AG09309 (cell line): Measurements from ENCODE around the gene EPN2.
A peak's percentile ranks its signal among the peaks of the same experiment; 100 is the strongest.
"Not testable (repeated sequence)": the region's sequence is repeated elsewhere in the genome, so short reads cannot be mapped to it uniquely, and the experiment has no call there.

Experiments used
- DNase-seq: peaks from one replicate; pipeline ENCODE4 v3.0.0-alpha.2; 2010; ENCODE audit warnings: low read depth
- H3K4me3 ChIP-seq: 2 replicates; pipeline ENCODE4 v1.5.1; 2011; ENCODE audit warnings: mild to moderate bottlenecking, low read depth, low read length, moderate library complexity; ENCODE audit not compliant: control insufficient read depth

Gene EPN2

GRCh38 chr17:19237139-19237388, at the start of gene EPN2:
Gene EPN2 (plus strand): TSS chr17:19237366. CDS start chr17:19283120, 45,754 bp downstream.
- not testable (repeated sequence) for DNase-seq
- H3K4me3 ChIP-seq: peak within 1 kb of the TSS; percentile 100

GRCh38 chr17:19187883-19188869, 49.0 kb upstream of the EPN2 start:
- H3K4me3 ChIP-seq, DNase-seq: not testable (repeated sequence)

GRCh38 chr17:19188870-19189708, 48.1 kb upstream of the EPN2 start:
- H3K4me3 ChIP-seq, DNase-seq: not testable (repeated sequence)

DNA sequence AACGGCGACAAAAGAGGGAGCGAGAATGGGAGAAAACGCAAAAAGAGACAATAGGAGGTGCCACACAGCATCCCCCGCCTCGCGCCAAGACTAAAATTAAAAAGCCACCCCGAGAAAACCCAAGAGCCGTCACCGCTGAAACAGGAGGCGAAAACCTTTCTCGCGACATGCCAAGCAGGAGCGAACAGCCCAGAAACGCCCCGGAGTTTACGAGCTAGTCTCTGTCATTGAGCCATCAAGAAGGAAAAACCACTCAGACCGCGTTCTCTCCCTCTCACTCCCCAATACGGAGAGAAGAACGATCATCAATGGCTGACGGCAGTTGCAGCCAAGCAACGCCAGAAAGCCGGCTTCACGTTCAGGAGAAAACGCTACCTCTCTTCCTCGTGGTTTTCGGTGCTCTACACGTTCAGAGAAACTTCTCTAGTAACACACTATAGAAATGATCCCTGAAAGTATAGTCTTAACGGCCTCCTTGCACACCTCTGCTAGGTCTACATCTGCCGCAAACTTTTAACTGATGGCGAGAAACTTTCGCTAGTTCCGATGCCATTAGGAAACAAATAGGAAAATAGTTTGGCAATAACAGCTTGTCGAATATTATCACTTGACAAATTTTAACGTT, 47.3 kb upstream of the EPN2 start:
- not testable (repeated sequence) for H3K4me3 ChIP-seq, DNase-seq

DNA sequence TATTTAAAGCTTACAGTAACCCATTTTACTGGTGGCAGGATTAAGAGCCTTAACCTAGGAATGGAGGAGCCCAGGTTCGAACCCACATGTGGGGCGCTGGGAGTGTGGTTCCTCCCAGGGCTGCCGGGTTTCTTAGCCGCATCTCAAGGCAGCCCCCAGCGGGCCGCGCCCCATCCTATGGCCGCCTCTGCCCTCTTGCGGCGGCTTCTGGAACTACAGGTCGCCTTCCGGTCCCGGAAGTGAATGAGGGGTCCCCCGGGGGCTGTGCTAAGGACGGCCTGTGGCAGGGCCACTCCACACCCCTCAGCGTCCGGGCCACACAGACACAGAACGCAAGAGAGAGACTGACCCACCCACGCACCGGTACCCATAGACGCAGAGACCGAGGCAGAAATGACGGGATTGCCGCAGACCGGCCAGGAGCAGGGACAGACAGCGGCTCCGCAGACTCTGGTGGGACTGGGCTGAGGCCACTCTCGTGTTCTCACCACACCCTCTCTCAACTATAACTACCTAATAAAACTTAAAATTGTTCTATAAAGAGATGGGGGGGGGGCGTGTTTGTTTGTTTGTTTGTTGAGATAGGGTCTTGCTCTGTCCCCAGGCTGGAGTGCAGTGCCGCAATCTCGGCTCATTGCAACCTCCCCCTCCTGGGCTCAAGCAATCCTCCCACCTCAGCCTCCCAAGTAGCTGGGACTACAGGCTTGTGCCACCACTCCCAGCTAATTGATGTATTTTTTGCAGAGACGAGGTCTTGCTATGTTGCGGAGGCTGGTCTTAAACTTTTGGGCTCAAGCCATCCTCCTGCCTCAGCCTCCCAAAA, 40.6 kb upstream of the EPN2 start:
- peak overlapping the region; percentile 41 for H3K4me3 ChIP-seq
- DNase-seq: not testable (repeated sequence)

GRCh38 chr17:19202448-19202847, 34.7 kb upstream of the EPN2 start:
- not testable (repeated sequence) for H3K4me3 ChIP-seq, DNase-seq

DNA sequence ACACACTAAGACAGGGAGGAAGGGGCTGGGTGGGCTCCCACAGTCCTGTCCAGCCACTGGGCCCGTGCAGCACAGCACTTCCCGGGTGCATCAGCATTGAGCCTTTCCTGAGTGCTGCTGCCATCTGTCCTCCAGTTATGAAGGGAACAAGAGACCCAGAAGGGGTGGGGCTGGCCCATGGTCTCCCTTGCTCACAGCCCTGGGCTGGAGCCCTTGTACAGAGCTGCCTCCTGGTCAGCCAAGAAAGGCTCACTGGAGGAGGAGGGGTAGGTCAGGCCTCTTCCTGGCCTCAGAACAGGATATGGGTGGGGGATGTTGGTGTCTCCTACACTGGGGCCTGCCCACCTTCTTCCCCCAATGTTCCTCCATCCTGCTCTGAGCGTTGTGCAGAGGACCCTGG, 33.7 kb upstream of the EPN2 start:
- H3K4me3 ChIP-seq, DNase-seq: not testable (repeated sequence)

DNA sequence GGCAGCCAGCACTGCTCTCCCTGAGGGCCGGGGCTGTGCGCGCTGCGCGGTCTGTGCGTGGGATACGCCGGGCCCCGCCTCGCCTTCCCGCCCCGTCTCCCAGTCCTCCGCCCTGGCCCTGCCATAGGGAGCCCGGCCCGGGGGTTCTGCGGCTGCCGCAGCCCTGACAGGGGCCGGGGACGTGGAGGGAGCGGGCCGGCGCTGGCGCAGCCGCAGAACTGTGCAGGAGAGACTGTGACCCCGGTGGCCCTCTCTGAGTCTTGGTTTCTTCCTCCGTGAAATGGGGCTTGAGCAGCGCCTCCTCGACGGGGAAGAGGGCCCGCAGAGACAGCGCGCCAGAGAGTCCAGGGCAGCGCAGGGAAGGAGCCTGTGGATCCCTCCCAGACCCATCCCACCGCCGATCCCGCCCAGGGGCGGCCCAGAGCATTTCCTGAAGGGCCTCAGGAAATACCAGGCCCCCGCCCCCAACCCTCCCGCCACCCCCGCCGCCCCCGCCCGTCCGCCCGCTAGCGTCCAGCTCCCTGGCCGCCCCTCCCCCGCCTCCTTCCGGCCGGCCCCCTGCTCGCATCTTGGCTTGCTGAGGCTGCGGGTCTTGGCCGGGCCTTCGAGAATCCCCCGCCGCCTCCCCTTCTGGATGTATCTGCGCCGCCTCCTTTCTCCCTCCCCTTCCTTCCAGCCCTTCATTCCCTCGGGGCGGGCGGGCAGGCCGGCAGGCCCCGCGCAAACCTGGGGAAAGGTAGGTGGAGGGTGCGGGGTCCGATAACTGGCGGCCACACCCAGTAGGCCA, 21.9 kb upstream of the EPN2 start:
- DNase-seq, H3K4me3 ChIP-seq: not testable (repeated sequence)

- DNase-seq, H3K4me3 ChIP-seq: not testable (repeated sequence)
Measured at GRCh38 chr17:19216148-19216926, 20.8 kb upstream of the EPN2 start.

DNA sequence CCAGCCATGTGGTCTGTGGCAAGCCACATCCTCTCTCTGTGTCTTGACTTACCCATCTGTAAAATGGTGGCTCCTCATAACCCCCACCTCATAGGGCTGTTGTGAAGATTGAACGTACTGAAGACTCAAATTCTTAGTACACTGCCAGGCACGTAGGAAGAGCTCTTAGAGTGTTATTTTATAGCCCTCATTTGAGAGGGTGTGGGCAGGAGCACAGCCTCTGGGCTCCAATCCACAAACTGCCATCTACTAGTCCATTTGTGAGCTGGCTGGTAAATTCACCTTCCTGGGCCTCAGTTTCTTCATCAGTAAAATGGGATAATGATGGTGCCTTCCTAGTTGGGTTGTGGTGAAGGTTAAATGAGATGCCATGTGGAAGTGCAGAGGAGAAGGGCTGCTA, 18.3 kb upstream of the EPN2 start:
- not testable (repeated sequence) for H3K4me3 ChIP-seq, DNase-seq

DNA sequence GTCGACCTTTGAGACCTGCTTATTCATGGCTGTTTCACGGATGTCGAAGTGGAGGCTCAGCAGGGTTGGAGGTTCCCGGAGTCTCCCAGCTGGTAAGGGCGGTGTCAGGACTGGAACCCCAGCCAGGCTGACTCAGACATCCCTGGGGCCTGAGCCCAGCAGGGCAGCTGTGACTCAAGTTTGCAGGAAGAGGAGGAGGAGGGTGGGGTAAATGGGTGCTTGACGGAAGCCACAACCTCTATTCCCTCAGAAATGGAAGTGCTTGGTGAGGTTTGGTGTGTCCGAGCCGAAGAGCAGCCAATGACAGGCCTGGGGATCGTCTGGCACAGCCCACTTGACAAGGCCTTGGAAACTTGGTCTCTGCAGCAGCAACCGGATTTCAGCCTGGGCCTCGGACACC, 17.8 kb upstream of the EPN2 start:
- not testable (repeated sequence) for DNase-seq, H3K4me3 ChIP-seq

DNA sequence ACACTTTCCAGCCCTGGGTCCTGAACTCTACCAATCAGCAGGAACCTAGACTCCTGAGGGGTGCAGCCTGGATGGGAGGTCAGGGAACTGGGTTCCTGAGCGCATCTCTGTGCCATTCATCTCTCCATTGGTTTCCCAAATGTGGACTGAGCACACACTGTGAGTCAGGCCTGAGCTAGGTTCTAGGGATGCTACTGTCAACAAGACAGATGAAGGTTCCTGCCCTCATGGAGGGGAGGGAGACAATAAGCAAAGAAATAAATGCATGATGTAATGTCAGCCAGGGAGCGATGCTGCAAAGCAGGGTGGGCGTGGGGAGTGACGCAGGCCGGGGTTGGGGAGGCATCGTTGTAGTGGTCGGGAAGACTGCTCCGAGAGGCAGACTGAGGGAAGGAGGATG, 17.0 kb upstream of the EPN2 start:
- H3K4me3 ChIP-seq: not testable (repeated sequence)

GRCh38 chr17:19226610-19227588, 10.3 kb upstream of the EPN2 start:
- DNase-seq, H3K4me3 ChIP-seq: not testable (repeated sequence)

More for the DNA sequence above, 17.0 kb upstream of the EPN2 start:
- not testable (repeated sequence) for DNase-seq

DNA sequence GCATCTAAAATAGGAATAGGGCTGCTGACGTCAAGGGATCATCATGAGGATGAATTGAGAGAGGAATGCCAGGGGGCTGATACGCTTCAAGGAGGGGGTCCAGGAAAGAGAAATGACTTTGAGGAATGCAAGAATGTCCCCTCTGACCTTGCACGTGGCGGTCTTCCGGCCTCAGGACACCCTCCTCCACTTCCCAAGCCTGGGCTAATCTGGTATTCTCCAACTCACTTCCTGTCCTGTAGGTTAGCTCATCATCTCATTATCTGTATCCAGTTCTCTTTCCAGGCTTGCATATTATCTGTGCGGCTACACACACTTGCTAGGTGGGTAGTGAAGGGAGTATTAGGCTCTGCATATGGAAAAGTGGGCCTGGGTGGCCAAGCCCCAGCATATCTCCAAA, 2.5 kb upstream of the EPN2 start:
- not testable (repeated sequence) for H3K4me3 ChIP-seq, DNase-seq

DNA sequence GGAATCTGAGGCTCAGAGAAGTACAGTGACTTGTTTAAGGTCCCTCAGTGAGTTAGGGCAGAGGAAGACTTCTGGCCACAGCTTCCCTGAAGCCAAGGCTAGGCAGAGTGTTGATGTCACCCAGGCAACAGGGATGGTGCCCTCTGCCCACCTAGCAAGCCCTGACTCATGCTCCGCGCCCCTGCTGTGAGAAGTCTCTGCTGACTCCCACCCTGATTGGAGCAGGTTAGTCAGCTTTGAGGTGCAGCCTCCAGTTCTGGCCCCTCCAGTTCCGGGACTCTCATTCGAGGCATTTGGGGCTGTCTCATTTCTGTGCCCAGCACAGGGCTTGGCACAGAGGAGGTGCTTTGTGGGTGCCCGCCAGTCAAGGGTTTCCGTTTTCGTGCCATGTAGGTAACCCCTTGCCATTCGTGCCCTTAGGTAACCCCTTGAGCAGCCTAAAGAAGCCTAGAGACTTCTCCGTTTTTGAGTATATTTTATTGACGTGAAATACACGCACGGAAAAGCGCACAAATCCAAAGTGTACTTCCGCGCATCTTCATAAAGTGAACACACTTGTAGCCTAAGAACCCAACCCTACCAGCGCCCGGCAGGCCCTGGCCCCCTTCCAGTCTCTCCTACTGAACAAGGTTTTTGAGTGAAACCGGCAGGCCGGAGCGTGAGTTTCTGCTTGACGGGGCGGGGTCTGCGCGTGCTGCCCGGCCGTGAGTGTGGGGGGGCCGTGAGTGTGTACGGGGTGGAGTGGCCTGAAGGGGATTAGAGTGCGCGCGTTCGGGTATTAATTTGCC, 621 bp upstream of the EPN2 start:
- not testable (repeated sequence) for H3K4me3 ChIP-seq, DNase-seq
